WTC11 (cell line): ENCODE results near the gene CARS2. TPM values are rescaled to one million over a fixed set of nuclear protein-coding genes. Genes with fewer than 3 reads are reported as not detected.

Source experiments
- ATAC-seq: fragments of 200-7000 bp; cut with Tn5 transposase; 2 replicates; pipeline ENCODE4 v1.10.0; 2021; ENCODE audit warnings: mild to moderate bottlenecking, moderate library complexity
- CTCF ChIA-PET: fragments of 300-600 bp; sonication (Branson Sonifier 250); formaldehyde crosslinking; loops from one replicate; lab custom pipeline; 2021; ENCODE audit warnings: antibody characterized with exemption; lab: Charles Lee
- POLR2A ChIA-PET: fragments of 350-600 bp; sonication (Branson Sonifier 250); formaldehyde crosslinking; loops from one replicate; lab custom pipeline; 2021; ENCODE audit warnings: antibody characterized with exemption; lab: Charles Lee
- DNase-seq: peaks from one replicate; pipeline ENCODE4 v3.0.0; 2021; ENCODE audit warnings: low spot score
- H3K27ac Mint-ChIP-seq: 2 replicates; pipeline ENCODE4 v1.8.0; 2021; ENCODE audit warnings: mixed read lengths
- H3K27me3 Mint-ChIP-seq: 2 replicates; pipeline ENCODE4 v1.8.0; 2021; ENCODE audit warnings: low read depth, mild to moderate bottlenecking, moderate library complexity, mixed read lengths
- H3K36me3 Mint-ChIP-seq: 2 replicates; pipeline ENCODE4 v1.8.0; 2021; ENCODE audit warnings: mixed read lengths
- H3K4me1 Mint-ChIP-seq: 2 replicates; pipeline ENCODE4 v1.8.0; 2022; ENCODE audit warnings: mixed read lengths
- H3K4me3 Mint-ChIP-seq: 2 replicates; pipeline ENCODE4 v1.8.0; 2021; ENCODE audit warnings: mild to moderate bottlenecking, moderate library complexity, mixed read lengths
- H3K9me3 Mint-ChIP-seq: 2 replicates; pipeline ENCODE4 v1.8.0; 2021; ENCODE audit warnings: mixed read lengths
- ETV6 ChIP-seq: sonication (generic); formaldehyde crosslinking; IDR thresholded peaks from 2 replicates; pipeline ENCODE4 v1.8.1; 2022; ENCODE audit warnings: mild to moderate bottlenecking, missing genetic modification reagents
- GRHL2 ChIP-seq: fragments of 250-450 bp; sonication (Bioruptor Pico); IDR thresholded peaks from 2 replicates; pipeline ENCODE4 v1.8.0; 2022; ENCODE audit warnings: mild to moderate bottlenecking, moderate library complexity; ENCODE audit not compliant: insufficient replicate concordance, severe bottlenecking
- MXD4 ChIP-seq: fragments of 250-450 bp; sonication (Bioruptor Pico); IDR thresholded peaks from 2 replicates; pipeline ENCODE4 v1.8.0; 2021; ENCODE audit warnings: mild to moderate bottlenecking, moderate library complexity, borderline replicate concordance
- MYBL2 ChIP-seq: sonication (generic); formaldehyde crosslinking; IDR thresholded peaks from 2 replicates; pipeline ENCODE4 v1.8.1; 2023; ENCODE audit warnings: mild to moderate bottlenecking, moderate library complexity, missing genetic modification reagents
- NFATC4 ChIP-seq: fragments of 250-450 bp; sonication (Bioruptor Pico); IDR thresholded peaks from 2 replicates; pipeline ENCODE4 v1.9.0; 2021; ENCODE audit warnings: mild to moderate bottlenecking
- NR2C2 ChIP-seq: sonication (generic); formaldehyde crosslinking; IDR thresholded peaks from 2 replicates; pipeline ENCODE4 v1.8.0; 2022; ENCODE audit warnings: mild to moderate bottlenecking, missing genetic modification reagents
- SMAD3 ChIP-seq: sonication (generic); formaldehyde crosslinking; IDR thresholded peaks from 2 replicates; pipeline ENCODE4 v1.8.0; 2022; ENCODE audit warnings: missing genetic modification reagents, mild to moderate bottlenecking, borderline replicate concordance
- SOX15 ChIP-seq: fragments of 250-450 bp; sonication (Bioruptor Pico); IDR thresholded peaks from 2 replicates; pipeline ENCODE4 v1.9.0; 2021; ENCODE audit warnings: mild to moderate bottlenecking
- TCF7 ChIP-seq: sonication (generic); formaldehyde crosslinking; IDR thresholded peaks from 2 replicates; pipeline ENCODE4 v1.8.0; 2022; ENCODE audit warnings: mild to moderate bottlenecking, low read depth, missing genetic modification reagents, moderate library complexity
- ZNF317 ChIP-seq: sonication (generic); formaldehyde crosslinking; IDR thresholded peaks from 2 replicates; pipeline ENCODE4 v1.8.1; 2023; ENCODE audit warnings: low read depth, mild to moderate bottlenecking, moderate library complexity, missing genetic modification reagents, borderline replicate concordance
- ZNF396 ChIP-seq: fragments of 250-450 bp; sonication (Bioruptor Pico); IDR thresholded peaks from 2 replicates; pipeline ENCODE4 v1.8.0; 2021; ENCODE audit warnings: mild to moderate bottlenecking, moderate library complexity, borderline replicate concordance
- ZNF416 ChIP-seq: fragments of 250-450 bp; sonication (Bioruptor Pico); IDR thresholded peaks from 2 replicates; pipeline ENCODE4 v1.9.0; 2021; ENCODE audit warnings: mild to moderate bottlenecking, inconsistent platforms
- total RNA-seq: library from RNA; stranded (reverse); gene quantifications from 3 replicates; pipeline ENCODE4 v1.2.3, GENCODE V29; 2021
- TF ChIP-seq, protein P1 (sequence below): fragments of 250-450 bp; sonication (Bioruptor Pico); IDR thresholded peaks from 2 replicates; pipeline ENCODE4 v1.9.0; 2021; ENCODE audit warnings: mild to moderate bottlenecking
- TF ChIP-seq, protein P2 (sequence below): sonication (generic); formaldehyde crosslinking; IDR thresholded peaks from 2 replicates; pipeline ENCODE4 v1.8.0; 2022; ENCODE audit warnings: mild to moderate bottlenecking, missing genetic modification reagents
- TF ChIP-seq, protein P3 (sequence below): sonication (generic); formaldehyde crosslinking; IDR thresholded peaks from 2 replicates; pipeline ENCODE4 v1.8.1; 2022; ENCODE audit warnings: mild to moderate bottlenecking, missing genetic modification reagents, moderate library complexity, borderline replicate concordance
- TF ChIP-seq, protein P4 (sequence below): sonication (generic); formaldehyde crosslinking; IDR thresholded peaks from 2 replicates; pipeline ENCODE4 v1.8.1; 2023; ENCODE audit warnings: mild to moderate bottlenecking, missing genetic modification reagents, moderate library complexity
- TF ChIP-seq, protein P5 (sequence below): fragments of 250-450 bp; sonication (Bioruptor Pico); IDR thresholded peaks from 2 replicates; pipeline ENCODE4 v1.8.0; 2021; ENCODE audit warnings: mild to moderate bottlenecking
- TF ChIP-seq, protein P6 (sequence below): fragments of 250-450 bp; sonication (Bioruptor Pico); IDR thresholded peaks from 2 replicates; pipeline ENCODE4 v1.9.0; 2021; ENCODE audit warnings: mild to moderate bottlenecking
- TF ChIP-seq, protein P7 (sequence below): sonication (generic); formaldehyde crosslinking; IDR thresholded peaks from 2 replicates; pipeline ENCODE4 v1.8.1; 2023; ENCODE audit warnings: mild to moderate bottlenecking, missing genetic modification reagents, borderline replicate concordance
- TF ChIP-seq, protein P8 (sequence below): sonication (generic); formaldehyde crosslinking; IDR thresholded peaks from 2 replicates; pipeline ENCODE4 v1.8.1; 2023; ENCODE audit warnings: mild to moderate bottlenecking, missing genetic modification reagents

The CARS2 gene
- total RNA-seq, 1 experiment from 2014 or later = 39.9 TPM

DNA sequence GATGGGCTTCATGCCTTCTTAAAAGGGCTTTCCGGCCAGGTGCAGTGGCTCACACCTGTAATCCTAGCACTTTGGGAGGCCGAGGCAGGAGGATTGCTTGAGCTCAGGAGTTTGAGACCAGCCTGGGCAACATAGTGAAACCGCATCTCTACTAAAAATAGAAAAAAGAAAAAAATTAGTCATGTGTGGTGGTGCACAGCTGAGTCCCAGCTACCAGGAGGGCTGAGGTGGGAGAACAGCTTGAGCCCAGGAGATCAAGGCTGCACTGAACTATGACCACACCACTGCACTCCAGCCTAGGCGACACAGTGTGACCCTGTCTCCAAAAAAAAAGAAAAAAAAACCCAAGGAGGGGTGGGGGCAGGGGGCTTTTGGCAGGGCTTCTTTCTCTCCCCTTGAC lies 7.2 kb downstream of the CARS2 start:
- DNase-seq = no peak

DNA sequence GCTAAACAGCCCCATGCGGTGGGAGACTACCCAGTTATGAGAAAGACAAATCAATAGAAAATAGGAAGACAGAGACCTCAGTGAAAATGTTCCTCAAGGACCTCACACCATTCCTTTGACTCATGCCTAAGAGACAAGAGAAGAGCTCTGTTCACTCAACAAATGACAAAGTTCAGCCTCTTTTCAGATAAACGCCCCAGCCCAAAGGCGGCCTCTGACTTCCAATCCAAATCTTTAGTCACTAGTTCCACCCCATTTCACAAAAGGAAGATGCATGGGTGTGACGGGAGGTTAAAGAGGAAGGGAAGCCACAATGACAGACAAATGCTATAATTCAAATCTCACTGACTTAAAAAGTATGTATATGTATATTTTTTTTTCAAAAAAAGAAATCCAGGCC lies 8.1 kb downstream of the CARS2 start:
- Mint-ChIP-seq H3K9me3 (no peaks in the 10 kb centered on the region), H3K4me1 (peaks cover 2% of the 10 kb centered on the region), H3K4me3 (no peak overlapping the region), H3K27ac (no peak overlapping the region), H3K36me3 (peaks cover 53% of the 10 kb centered on the region), H3K27me3 (no peaks in the 10 kb centered on the region)
- TF ChIP-seq ZNF317 (CRISPR knock-in tag) = no peak
- no peak for TF ChIP-seq ZNF416 (CRISPR knock-in tag)
- no peak for TF ChIP-seq NFATC4 (CRISPR knock-in tag)
- TF ChIP-seq, protein P1, sequence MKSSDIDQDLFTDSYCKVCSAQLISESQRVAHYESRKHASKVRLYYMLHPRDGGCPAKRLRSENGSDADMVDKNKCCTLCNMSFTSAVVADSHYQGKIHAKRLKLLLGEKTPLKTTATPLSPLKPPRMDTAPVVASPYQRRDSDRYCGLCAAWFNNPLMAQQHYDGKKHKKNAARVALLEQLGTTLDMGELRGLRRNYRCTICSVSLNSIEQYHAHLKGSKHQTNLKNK = no peak
- no peak for TF ChIP-seq MYBL2 (CRISPR knock-in tag)
- TF ChIP-seq NR2C2 (CRISPR knock-in tag) = no peak
- TF ChIP-seq TCF7 (CRISPR knock-in tag) = no peak
- TF ChIP-seq SMAD3 = no peak
- TF ChIP-seq, protein P2, sequence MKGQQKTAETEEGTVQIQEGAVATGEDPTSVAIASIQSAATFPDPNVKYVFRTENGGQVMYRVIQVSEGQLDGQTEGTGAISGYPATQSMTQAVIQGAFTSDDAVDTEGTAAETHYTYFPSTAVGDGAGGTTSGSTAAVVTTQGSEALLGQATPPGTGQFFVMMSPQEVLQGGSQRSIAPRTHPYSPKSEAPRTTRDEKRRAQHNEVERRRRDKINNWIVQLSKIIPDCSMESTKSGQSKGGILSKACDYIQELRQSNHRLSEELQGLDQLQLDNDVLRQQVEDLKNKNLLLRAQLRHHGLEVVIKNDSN (CRISPR knock-in tag) = no peak
- DNase-seq (no peak), ATAC-seq (no peak)
- CTCF ChIA-PET = no interaction called here
- POLR2A ChIA-PET = no interaction called here

More for the DNA sequence above, 7.2 kb downstream of the CARS2 start:
- ATAC-seq = no peak
- CTCF ChIA-PET = no interaction called here
- Mint-ChIP-seq H3K4me1 (peaks cover 8% of the 10 kb centered on the region), H3K9me3 (no peaks in the 10 kb centered on the region), H3K27me3 (no peaks in the 10 kb centered on the region), H3K27ac (no peak overlapping the region), H3K36me3 (peaks cover 53% of the 10 kb centered on the region), H3K4me3 (no peak overlapping the region)
- TF ChIP-seq ZNF396 (CRISPR knock-in tag) (no peak), GRHL2 (CRISPR knock-in tag) (no peak), ZNF416 (CRISPR knock-in tag) (no peak), SOX15 (CRISPR knock-in tag) (no peak), MXD4 (CRISPR knock-in tag) (no peak)
- POLR2A ChIA-PET = no interaction called here

DNA sequence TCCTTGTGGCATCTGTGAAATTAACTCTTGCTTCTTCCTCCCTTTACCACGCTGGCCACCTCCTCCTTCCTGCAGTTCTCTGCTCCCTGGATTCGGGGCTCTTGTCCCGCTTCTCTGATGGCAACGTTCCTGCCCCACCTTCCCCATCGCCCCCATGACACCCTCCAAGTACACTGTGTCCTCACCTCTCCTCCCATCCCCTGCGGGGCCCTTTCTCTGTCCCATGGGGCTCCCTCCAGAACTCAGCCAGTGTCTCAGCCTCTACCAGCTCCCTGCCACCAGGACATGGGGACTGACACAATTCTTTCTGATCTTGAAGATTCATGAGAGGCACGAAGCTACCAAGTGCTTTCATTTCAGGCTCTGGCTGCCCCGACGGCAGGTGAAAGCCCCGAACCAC lies 9.1 kb downstream of the CARS2 start:
- H3K9me3 Mint-ChIP-seq = no peaks in the 10 kb centered on the region
- H3K27me3 Mint-ChIP-seq = no peaks in the 10 kb centered on the region
- ChIA-PET CTCF (no interaction called here), POLR2A (no interaction called here)
- ATAC-seq (no peak), DNase-seq (no peak)
- H3K27ac Mint-ChIP-seq = peak overlapping the region; percentile 32; the same call in 1 of the 2 replicates
- no peak overlapping the region for H3K4me3 Mint-ChIP-seq
- H3K4me1 Mint-ChIP-seq = no peaks in the 10 kb centered on the region
- peaks cover 49% of the 10 kb centered on the region for H3K36me3 Mint-ChIP-seq
- TF ChIP-seq, protein P3, sequence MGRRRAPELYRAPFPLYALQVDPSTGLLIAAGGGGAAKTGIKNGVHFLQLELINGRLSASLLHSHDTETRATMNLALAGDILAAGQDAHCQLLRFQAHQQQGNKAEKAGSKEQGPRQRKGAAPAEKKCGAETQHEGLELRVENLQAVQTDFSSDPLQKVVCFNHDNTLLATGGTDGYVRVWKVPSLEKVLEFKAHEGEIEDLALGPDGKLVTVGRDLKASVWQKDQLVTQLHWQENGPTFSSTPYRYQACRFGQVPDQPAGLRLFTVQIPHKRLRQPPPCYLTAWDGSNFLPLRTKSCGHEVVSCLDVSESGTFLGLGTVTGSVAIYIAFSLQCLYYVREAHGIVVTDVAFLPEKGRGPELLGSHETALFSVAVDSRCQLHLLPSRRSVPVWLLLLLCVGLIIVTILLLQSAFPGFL (CRISPR knock-in tag) = no peak
- no peak for TF ChIP-seq TCF7 (CRISPR knock-in tag)
- TF ChIP-seq, protein P4, sequence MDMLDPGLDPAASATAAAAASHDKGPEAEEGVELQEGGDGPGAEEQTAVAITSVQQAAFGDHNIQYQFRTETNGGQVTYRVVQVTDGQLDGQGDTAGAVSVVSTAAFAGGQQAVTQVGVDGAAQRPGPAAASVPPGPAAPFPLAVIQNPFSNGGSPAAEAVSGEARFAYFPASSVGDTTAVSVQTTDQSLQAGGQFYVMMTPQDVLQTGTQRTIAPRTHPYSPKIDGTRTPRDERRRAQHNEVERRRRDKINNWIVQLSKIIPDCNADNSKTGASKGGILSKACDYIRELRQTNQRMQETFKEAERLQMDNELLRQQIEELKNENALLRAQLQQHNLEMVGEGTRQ (CRISPR knock-in tag) = no peak
- no peak for TF ChIP-seq ETV6 (CRISPR knock-in tag)
- TF ChIP-seq, protein P5, sequence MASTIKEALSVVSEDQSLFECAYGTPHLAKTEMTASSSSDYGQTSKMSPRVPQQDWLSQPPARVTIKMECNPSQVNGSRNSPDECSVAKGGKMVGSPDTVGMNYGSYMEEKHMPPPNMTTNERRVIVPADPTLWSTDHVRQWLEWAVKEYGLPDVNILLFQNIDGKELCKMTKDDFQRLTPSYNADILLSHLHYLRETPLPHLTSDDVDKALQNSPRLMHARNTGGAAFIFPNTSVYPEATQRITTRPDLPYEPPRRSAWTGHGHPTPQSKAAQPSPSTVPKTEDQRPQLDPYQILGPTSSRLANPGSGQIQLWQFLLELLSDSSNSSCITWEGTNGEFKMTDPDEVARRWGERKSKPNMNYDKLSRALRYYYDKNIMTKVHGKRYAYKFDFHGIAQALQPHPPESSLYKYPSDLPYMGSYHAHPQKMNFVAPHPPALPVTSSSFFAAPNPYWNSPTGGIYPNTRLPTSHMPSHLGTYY (CRISPR knock-in tag) = no peak
- TF ChIP-seq MYBL2 (CRISPR knock-in tag) = no peak
- TF ChIP-seq, protein P6, sequence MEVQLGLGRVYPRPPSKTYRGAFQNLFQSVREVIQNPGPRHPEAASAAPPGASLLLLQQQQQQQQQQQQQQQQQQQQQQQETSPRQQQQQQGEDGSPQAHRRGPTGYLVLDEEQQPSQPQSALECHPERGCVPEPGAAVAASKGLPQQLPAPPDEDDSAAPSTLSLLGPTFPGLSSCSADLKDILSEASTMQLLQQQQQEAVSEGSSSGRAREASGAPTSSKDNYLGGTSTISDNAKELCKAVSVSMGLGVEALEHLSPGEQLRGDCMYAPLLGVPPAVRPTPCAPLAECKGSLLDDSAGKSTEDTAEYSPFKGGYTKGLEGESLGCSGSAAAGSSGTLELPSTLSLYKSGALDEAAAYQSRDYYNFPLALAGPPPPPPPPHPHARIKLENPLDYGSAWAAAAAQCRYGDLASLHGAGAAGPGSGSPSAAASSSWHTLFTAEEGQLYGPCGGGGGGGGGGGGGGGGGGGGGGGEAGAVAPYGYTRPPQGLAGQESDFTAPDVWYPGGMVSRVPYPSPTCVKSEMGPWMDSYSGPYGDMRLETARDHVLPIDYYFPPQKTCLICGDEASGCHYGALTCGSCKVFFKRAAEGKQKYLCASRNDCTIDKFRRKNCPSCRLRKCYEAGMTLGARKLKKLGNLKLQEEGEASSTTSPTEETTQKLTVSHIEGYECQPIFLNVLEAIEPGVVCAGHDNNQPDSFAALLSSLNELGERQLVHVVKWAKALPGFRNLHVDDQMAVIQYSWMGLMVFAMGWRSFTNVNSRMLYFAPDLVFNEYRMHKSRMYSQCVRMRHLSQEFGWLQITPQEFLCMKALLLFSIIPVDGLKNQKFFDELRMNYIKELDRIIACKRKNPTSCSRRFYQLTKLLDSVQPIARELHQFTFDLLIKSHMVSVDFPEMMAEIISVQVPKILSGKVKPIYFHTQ (CRISPR knock-in tag) = no peak
- TF ChIP-seq, protein P7, sequence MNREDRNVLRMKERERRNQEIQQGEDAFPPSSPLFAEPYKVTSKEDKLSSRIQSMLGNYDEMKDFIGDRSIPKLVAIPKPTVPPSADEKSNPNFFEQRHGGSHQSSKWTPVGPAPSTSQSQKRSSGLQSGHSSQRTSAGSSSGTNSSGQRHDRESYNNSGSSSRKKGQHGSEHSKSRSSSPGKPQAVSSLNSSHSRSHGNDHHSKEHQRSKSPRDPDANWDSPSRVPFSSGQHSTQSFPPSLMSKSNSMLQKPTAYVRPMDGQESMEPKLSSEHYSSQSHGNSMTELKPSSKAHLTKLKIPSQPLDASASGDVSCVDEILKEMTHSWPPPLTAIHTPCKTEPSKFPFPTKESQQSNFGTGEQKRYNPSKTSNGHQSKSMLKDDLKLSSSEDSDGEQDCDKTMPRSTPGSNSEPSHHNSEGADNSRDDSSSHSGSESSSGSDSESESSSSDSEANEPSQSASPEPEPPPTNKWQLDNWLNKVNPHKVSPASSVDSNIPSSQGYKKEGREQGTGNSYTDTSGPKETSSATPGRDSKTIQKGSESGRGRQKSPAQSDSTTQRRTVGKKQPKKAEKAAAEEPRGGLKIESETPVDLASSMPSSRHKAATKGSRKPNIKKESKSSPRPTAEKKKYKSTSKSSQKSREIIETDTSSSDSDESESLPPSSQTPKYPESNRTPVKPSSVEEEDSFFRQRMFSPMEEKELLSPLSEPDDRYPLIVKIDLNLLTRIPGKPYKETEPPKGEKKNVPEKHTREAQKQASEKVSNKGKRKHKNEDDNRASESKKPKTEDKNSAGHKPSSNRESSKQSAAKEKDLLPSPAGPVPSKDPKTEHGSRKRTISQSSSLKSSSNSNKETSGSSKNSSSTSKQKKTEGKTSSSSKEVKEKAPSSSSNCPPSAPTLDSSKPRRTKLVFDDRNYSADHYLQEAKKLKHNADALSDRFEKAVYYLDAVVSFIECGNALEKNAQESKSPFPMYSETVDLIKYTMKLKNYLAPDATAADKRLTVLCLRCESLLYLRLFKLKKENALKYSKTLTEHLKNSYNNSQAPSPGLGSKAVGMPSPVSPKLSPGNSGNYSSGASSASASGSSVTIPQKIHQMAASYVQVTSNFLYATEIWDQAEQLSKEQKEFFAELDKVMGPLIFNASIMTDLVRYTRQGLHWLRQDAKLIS (CRISPR knock-in tag) = no peak
- TF ChIP-seq, protein P8, sequence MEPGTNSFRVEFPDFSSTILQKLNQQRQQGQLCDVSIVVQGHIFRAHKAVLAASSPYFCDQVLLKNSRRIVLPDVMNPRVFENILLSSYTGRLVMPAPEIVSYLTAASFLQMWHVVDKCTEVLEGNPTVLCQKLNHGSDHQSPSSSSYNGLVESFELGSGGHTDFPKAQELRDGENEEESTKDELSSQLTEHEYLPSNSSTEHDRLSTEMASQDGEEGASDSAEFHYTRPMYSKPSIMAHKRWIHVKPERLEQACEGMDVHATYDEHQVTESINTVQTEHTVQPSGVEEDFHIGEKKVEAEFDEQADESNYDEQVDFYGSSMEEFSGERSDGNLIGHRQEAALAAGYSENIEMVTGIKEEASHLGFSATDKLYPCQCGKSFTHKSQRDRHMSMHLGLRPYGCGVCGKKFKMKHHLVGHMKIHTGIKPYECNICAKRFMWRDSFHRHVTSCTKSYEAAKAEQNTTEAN (CRISPR knock-in tag) = no peak
